Measurements from ENCODE around the gene SLC38A6. TPM values are rescaled to one million over a fixed set of nuclear protein-coding genes. Genes with fewer than 3 reads are reported as not detected.

SLC38A6 gene
- total and polyA plus RNA-seq, 9 of the 15 experiments (the other 6 are each of a cell fraction or from before 2014, with no cell fraction given): 9.8 to 40.3 (median 17.6) TPM

GRCh38 chr14:61026526-61026925 lies 45.5 kb downstream of the SLC38A6 start:
- POLR2A ChIA-PET: no interaction called here
- H2AFZ ChIP-seq (ENCODE audit: low read depth, low read length): no peak overlapping the region
- no peaks in the 10 kb centered on the region for H3K9me1 ChIP-seq (ENCODE audit: control insufficient read depth, insufficient read depth, low read length)
- H3K9ac ChIP-seq (ENCODE audit: insufficient read depth in 1 of 2, low read depth in 2 of 2, low read length in 2 of 2): no peak overlapping the region
- H3K27me3 ChIP-seq (ENCODE audit: control insufficient read depth in 2 of 2, insufficient read depth in 2 of 2, low read length in 2 of 2): no peaks in the 10 kb centered on the region
- ATAC-seq (no peak), FAIRE-seq (no peak), DNase-seq (ENCODE audit: extremely low read depth in 1 of 4, low spot score in 3 of 4) (no peak)
- no peak overlapping the region for H3K27ac ChIP-seq (ENCODE audit: extremely low read depth, low read depth, low read length)
- H4K20me1 ChIP-seq (replicated peaks; ENCODE audit: control insufficient read depth, insufficient read depth, low read length): no peaks in the 10 kb centered on the region
- intact Hi-C loops (cut with micrococcal nuclease): loop anchor here (5.0 kb wide), 3 partner anchors 44 to 304 kb away; partner anchors contain the start of genes SIX4, SLC38A6 and TRMT5
- CTCF ChIA-PET (ENCODE audit: low intra/inter-chr PET ratio): no interaction called here
- no peaks in the 10 kb centered on the region for H3K79me2 ChIP-seq (ENCODE audit: control insufficient read depth, insufficient read depth, low read length)
- H3K4me2 ChIP-seq (ENCODE audit: insufficient read depth, low read length): no peak overlapping the region
- TF ChIP-seq POLR3G (IDR thresholded peaks at IDR 0.05; ENCODE audit: extremely low read depth, insufficient read length, insufficient replicate concordance): no peak
- TF ChIP-seq SMARCB1 (IDR thresholded peaks at IDR 0.05; ENCODE audit: insufficient read length, low read depth): no peak
- TF ChIP-seq TAF7 (tag; IDR thresholded peaks at IDR 0.05): no peak
- no peak for TF ChIP-seq FOXK2 (conservative IDR thresholded peaks at IDR 0.05 in 1 of 2, IDR thresholded peaks at IDR 0.05 in 1 of 2; ENCODE audit: low read depth in 2 of 2)
- TF ChIP-seq TAF9B (IDR thresholded peaks at IDR 0.05; ENCODE audit: partially characterized antibody): no peak
- no peak for TF ChIP-seq ZBTB40 (IDR thresholded peaks at IDR 0.05)
- TF ChIP-seq ZBTB40 (CRISPR knock-in tag; IDR thresholded peaks at IDR 0.05): no peak
- no peak for TF ChIP-seq ZNF311 (CRISPR knock-in tag; IDR thresholded peaks at IDR 0.05)
- TF ChIP-seq RFX7 (CRISPR knock-in tag; IDR thresholded peaks at IDR 0.05): no peak
- no peak for TF ChIP-seq NCOA6 (IDR thresholded peaks at IDR 0.05)
- H3K4me1 ChIP-seq (replicated peaks in 1 of 2; ENCODE audit: control insufficient read depth in 2 of 2, insufficient read depth in 2 of 2, low read length in 2 of 2): no peaks in the 10 kb centered on the region
- BruUV-seq (replicated peaks): no TSS peak
- H3K36me3 ChIP-seq (ENCODE audit: control insufficient read depth, insufficient read depth, low read length): peaks cover 4% of the 10 kb centered on the region; the same call in 1 of the 3 replicates
- 92% methylated on average over 2 of the region's 2 CpGs for WGBS (ENCODE audit: insufficient coverage, low coverage, missing lambda C conversion rate)
- no peak overlapping the region for H3K4me3 ChIP-seq
- no peaks in the 10 kb centered on the region for H3K9me3 ChIP-seq (replicated peaks; ENCODE audit: control insufficient read depth, insufficient read depth, low read depth, low read length)
- in situ Hi-C loops (cut with MboI): loop anchor here (5.0 kb wide), 1 partner anchor 399 kb away; no protein-coding TSS in a partner anchor

All from K562 (cell line).